ENCODE data around the gene MCC.

GRCh38 chr5:113450929-113451328, 37.3 kb downstream of the MCC start:
- TF ChIP-seq, protein P1, sequence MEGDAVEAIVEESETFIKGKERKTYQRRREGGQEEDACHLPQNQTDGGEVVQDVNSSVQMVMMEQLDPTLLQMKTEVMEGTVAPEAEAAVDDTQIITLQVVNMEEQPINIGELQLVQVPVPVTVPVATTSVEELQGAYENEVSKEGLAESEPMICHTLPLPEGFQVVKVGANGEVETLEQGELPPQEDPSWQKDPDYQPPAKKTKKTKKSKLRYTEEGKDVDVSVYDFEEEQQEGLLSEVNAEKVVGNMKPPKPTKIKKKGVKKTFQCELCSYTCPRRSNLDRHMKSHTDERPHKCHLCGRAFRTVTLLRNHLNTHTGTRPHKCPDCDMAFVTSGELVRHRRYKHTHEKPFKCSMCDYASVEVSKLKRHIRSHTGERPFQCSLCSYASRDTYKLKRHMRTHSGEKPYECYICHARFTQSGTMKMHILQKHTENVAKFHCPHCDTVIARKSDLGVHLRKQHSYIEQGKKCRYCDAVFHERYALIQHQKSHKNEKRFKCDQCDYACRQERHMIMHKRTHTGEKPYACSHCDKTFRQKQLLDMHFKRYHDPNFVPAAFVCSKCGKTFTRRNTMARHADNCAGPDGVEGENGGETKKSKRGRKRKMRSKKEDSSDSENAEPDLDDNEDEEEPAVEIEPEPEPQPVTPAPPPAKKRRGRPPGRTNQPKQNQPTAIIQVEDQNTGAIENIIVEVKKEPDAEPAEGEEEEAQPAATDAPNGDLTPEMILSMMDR (IDR thresholded peaks at IDR 0.05) = no peak
- no peak for TF ChIP-seq POLR2A (IDR thresholded peaks at IDR 0.05)
